Measurements from ENCODE around the gene AIRE. TPM values are rescaled to one million over a fixed set of nuclear protein-coding genes. Genes with fewer than 3 reads are reported as not detected.

Gene AIRE
- total and polyA plus RNA-seq, 2 of the 13 experiments (the other 11 are each of a cell fraction or from before 2014, with no cell fraction given), result not detected

GRCh38 chr21:44314128-44314527 lies 28.5 kb downstream of the AIRE start:
- no TSS peak for BruUV-seq (replicated peaks)
- H3K4me2 ChIP-seq (ENCODE audit: low read depth, low read length), result no peak overlapping the region
- H3K4me3 ChIP-seq (replicated peaks in 1 of 3; ENCODE audit: insufficient read depth in 1 of 3, low read depth in 2 of 3, low read length in 3 of 3), result no peak overlapping the region
- no peak overlapping the region for H3K9ac ChIP-seq (ENCODE audit: insufficient read depth, low read depth, low read length)
- POLR2A ChIA-PET, result no interaction called here
- H3K79me2 ChIP-seq (ENCODE audit: insufficient read depth, low read length), result no peaks in the 10 kb centered on the region
- H3K4me1 ChIP-seq (ENCODE audit: insufficient read depth, low read length), result no peaks in the 10 kb centered on the region
- H3K27me3 ChIP-seq (ENCODE audit: control insufficient read depth in 1 of 2, insufficient read depth in 2 of 2, low read length in 2 of 2), result no peaks in the 10 kb centered on the region
- WGBS (ENCODE audit: low lambda C conversion rate), result 99% methylated on average over 8 of the region's 15 CpGs
- FAIRE-seq, result no peak
- intact Hi-C loops (cut with micrococcal nuclease; ENCODE audit: unreplicated experiment), result no loop called here
- ATAC-seq, result no peak
- no peak overlapping the region for H2AFZ ChIP-seq (ENCODE audit: low read length)
- H3K27ac ChIP-seq (ENCODE audit: extremely low read length, insufficient read depth, low read length), result no peak overlapping the region
- 0 out of 2 replicates have a peak, but pooled peaks cover 5% of the 10 kb centered on the region for H4K20me1 ChIP-seq (ENCODE audit: insufficient read depth, low read length)
- no peak for DNase-seq (ENCODE audit: low spot score)
- peaks cover 42 to 62% of the 10 kb centered on the region in 2 experiments; a peak in 4 of 5 replicates for H3K36me3 ChIP-seq (replicated peaks in 1 of 2; ENCODE audit: control insufficient read depth in 1 of 2, insufficient read depth in 2 of 2, low read length in 2 of 2)
- CTCF ChIA-PET (ENCODE audit: low intra/inter-chr PET ratio, low total read pairs), result no interaction called here
- in situ Hi-C loops (cut with HindIII; ENCODE audit: extremely low pct_ligation_motif_present, low pct_unique_long_range_greater_than_20kb), result no loop called here
- no peaks in the 10 kb centered on the region for H3K9me3 ChIP-seq (ENCODE audit: low read length)
- TF ChIP-seq, protein P1, sequence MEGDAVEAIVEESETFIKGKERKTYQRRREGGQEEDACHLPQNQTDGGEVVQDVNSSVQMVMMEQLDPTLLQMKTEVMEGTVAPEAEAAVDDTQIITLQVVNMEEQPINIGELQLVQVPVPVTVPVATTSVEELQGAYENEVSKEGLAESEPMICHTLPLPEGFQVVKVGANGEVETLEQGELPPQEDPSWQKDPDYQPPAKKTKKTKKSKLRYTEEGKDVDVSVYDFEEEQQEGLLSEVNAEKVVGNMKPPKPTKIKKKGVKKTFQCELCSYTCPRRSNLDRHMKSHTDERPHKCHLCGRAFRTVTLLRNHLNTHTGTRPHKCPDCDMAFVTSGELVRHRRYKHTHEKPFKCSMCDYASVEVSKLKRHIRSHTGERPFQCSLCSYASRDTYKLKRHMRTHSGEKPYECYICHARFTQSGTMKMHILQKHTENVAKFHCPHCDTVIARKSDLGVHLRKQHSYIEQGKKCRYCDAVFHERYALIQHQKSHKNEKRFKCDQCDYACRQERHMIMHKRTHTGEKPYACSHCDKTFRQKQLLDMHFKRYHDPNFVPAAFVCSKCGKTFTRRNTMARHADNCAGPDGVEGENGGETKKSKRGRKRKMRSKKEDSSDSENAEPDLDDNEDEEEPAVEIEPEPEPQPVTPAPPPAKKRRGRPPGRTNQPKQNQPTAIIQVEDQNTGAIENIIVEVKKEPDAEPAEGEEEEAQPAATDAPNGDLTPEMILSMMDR (CRISPR knock-in tag; IDR thresholded peaks at IDR 0.05), result no peak
- no peak for TF ChIP-seq SNRNP70 (IDR thresholded peaks at IDR 0.05; ENCODE audit: low read depth, low read length)
- no peak for TF ChIP-seq ESRRA (CRISPR knock-in tag; IDR thresholded peaks at IDR 0.05; ENCODE audit: low read depth)
- TF ChIP-seq, protein P2, sequence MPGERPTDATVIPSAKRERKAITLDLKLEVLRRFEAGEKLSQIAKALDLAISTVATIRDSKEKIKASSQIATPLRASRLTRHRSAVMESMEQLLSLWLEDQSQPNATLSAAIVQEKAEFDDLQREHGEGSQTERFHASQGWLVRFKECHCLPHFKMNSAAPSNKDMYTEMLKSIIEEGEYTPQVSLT (CRISPR knock-in tag; IDR thresholded peaks at IDR 0.05; ENCODE audit: borderline replicate concordance, low read depth), result no peak
- TF ChIP-seq NR1H2 (CRISPR knock-in tag; IDR thresholded peaks at IDR 0.05; ENCODE audit: borderline replicate concordance, low read depth), result no peak
- TF ChIP-seq ISX (CRISPR knock-in tag; conservative IDR thresholded peaks at IDR 0.05), result no peak
- no peak for TF ChIP-seq ZNF337 (CRISPR knock-in tag; IDR thresholded peaks at IDR 0.05; ENCODE audit: borderline replicate concordance, low read depth)
- TF ChIP-seq, protein P3, sequence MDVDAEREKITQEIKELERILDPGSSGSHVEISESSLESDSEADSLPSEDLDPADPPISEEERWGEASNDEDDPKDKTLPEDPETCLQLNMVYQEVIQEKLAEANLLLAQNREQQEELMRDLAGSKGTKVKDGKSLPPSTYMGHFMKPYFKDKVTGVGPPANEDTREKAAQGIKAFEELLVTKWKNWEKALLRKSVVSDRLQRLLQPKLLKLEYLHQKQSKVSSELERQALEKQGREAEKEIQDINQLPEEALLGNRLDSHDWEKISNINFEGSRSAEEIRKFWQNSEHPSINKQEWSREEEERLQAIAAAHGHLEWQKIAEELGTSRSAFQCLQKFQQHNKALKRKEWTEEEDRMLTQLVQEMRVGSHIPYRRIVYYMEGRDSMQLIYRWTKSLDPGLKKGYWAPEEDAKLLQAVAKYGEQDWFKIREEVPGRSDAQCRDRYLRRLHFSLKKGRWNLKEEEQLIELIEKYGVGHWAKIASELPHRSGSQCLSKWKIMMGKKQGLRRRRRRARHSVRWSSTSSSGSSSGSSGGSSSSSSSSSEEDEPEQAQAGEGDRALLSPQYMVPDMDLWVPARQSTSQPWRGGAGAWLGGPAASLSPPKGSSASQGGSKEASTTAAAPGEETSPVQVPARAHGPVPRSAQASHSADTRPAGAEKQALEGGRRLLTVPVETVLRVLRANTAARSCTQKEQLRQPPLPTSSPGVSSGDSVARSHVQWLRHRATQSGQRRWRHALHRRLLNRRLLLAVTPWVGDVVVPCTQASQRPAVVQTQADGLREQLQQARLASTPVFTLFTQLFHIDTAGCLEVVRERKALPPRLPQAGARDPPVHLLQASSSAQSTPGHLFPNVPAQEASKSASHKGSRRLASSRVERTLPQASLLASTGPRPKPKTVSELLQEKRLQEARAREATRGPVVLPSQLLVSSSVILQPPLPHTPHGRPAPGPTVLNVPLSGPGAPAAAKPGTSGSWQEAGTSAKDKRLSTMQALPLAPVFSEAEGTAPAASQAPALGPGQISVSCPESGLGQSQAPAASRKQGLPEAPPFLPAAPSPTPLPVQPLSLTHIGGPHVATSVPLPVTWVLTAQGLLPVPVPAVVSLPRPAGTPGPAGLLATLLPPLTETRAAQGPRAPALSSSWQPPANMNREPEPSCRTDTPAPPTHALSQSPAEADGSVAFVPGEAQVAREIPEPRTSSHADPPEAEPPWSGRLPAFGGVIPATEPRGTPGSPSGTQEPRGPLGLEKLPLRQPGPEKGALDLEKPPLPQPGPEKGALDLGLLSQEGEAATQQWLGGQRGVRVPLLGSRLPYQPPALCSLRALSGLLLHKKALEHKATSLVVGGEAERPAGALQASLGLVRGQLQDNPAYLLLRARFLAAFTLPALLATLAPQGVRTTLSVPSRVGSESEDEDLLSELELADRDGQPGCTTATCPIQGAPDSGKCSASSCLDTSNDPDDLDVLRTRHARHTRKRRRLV (CRISPR knock-in tag; IDR thresholded peaks at IDR 0.05), result no peak
- no peak for TF ChIP-seq ZFP90 (CRISPR knock-in tag; IDR thresholded peaks at IDR 0.05; ENCODE audit: borderline replicate concordance)
- TF ChIP-seq GMEB2 (CRISPR knock-in tag; IDR thresholded peaks at IDR 0.05; ENCODE audit: low read depth), result no peak
- TF ChIP-seq KMT2B (CRISPR knock-in tag; IDR thresholded peaks at IDR 0.05), result no peak
- no peak for TF ChIP-seq NR2C2 (CRISPR knock-in tag; IDR thresholded peaks at IDR 0.05; ENCODE audit: borderline replicate concordance)
- TF ChIP-seq SSRP1 (CRISPR knock-in tag; IDR thresholded peaks at IDR 0.05), result no peak

All from HepG2 (cell line).